OCI-LY3 (cell line): Measurements from ENCODE around the gene AUTS2.

ENCODE experiments used
- H2AFZ ChIP-seq: fragments of 200-600, 300-600 bp; shearing (Covaris generic); 2 replicates; pipeline ENCODE4 v1.6.0; 2014; ENCODE audit warnings: antibody characterized with exemption, low read depth, low read length
- H3K27ac ChIP-seq: fragments of 200-600, 300-600 bp; sonication (generic); 2 replicates; pipeline ENCODE4 v1.5.1; 2014; ENCODE audit warnings: mild to moderate bottlenecking, low read length, moderate library complexity, mixed read lengths
- H3K27me3 ChIP-seq: fragments of 200-600, 300-600 bp; sonication (generic); 2 replicates; pipeline ENCODE4 v1.6.1; 2014; ENCODE audit warnings: low read depth, low read length, mixed read lengths
- H3K36me3 ChIP-seq: fragments of 200-600, 300-600 bp; sonication (generic); replicated peaks from 2 replicates; pipeline ENCODE3; 2014; ENCODE audit warnings: low read depth, low read length, mixed read lengths
- H3K4me1 ChIP-seq: fragments of 300-600, 200-600 bp; sonication (generic); 2 replicates; pipeline ENCODE4 v1.6.1; 2014; ENCODE audit warnings: low read length, mixed read lengths
- H3K4me2 ChIP-seq: fragments of 200-600, 300-600 bp; sonication (generic); 2 replicates; pipeline ENCODE4 v1.6.1; 2014; ENCODE audit warnings: low read length, mixed read lengths
- H3K4me3 ChIP-seq: fragments of 300-600, 200-600 bp; sonication (generic); 2 replicates; pipeline ENCODE4 v1.5.1; 2014; ENCODE audit warnings: antibody characterized with exemption, mild to moderate bottlenecking, low read length, moderate library complexity
- H3K79me2 ChIP-seq: fragments of 300-600, 200-600 bp; shearing (Covaris generic); 2 replicates; pipeline ENCODE4 v1.6.1; 2014; ENCODE audit warnings: mild to moderate bottlenecking, low read length, mixed read lengths
- H3K9ac ChIP-seq: fragments of 300-600, 200-600 bp; shearing (Covaris generic); 2 replicates; pipeline ENCODE4 v1.6.0; 2014; ENCODE audit warnings: mild to moderate bottlenecking, low read length, moderate library complexity
- H3K9me3 ChIP-seq: fragments of 200-600, 300-600 bp; shearing (Covaris generic); 2 replicates; pipeline ENCODE4 v1.6.1; 2014; ENCODE audit warnings: low read length, mixed read lengths; ENCODE audit not compliant: insufficient read depth
- H4K20me1 ChIP-seq: fragments of 200-600, 300-600 bp; sonication (generic); 2 replicates; pipeline ENCODE4 v1.6.1; 2016; ENCODE audit warnings: low read length, mixed read lengths; ENCODE audit not compliant: insufficient read depth
- CTCF ChIP-seq: fragments of 200-600, 300-600 bp; sonication (generic); IDR thresholded peaks from 2 replicates; pipeline ENCODE4 v1.5.1; 2014; ENCODE audit warnings: antibody characterized with exemption, low read length, low read depth
- EZH2phosphoT487 ChIP-seq: fragments of 200-600 bp; shearing (Covaris generic); IDR thresholded peaks from 2 replicates; pipeline ENCODE4 v1.6.1; 2018; ENCODE audit warnings: antibody characterized with exemption, mixed run types, low read depth

AUTS2 gene

GRCh38 chr7:70472601-70473237 is 874.4 kb downstream of the AUTS2 start:
- H3K79me2 ChIP-seq, result no peaks in the 10 kb centered on the region
- H3K4me2 ChIP-seq, result no peak overlapping the region
- H3K9me3 ChIP-seq, result no peaks in the 10 kb centered on the region
- H3K4me1 ChIP-seq, result no peaks in the 10 kb centered on the region
- no peak overlapping the region for H3K4me3 ChIP-seq
- H4K20me1 ChIP-seq, result no peaks in the 10 kb centered on the region
- H3K36me3 ChIP-seq, result no peaks in the 10 kb centered on the region
- no peak overlapping the region for H3K27ac ChIP-seq
- TF ChIP-seq EZH2phosphoT487 (no peak), CTCF (no peak)
- H3K9ac ChIP-seq, result no peak overlapping the region
- no peak overlapping the region for H2AFZ ChIP-seq
- no peaks in the 10 kb centered on the region for H3K27me3 ChIP-seq

- Histone ChIP-seq H3K4me3 (no peak overlapping the region), H3K4me1 (no peaks in the 10 kb centered on the region), H4K20me1 (no peaks in the 10 kb centered on the region), H3K36me3 (no peaks in the 10 kb centered on the region), H3K27ac (no peak overlapping the region), H3K9me3 (no peaks in the 10 kb centered on the region), H2AFZ (no peak overlapping the region), H3K9ac (no peak overlapping the region), H3K4me2 (no peak overlapping the region), H3K27me3 (no peaks in the 10 kb centered on the region), H3K79me2 (no peaks in the 10 kb centered on the region)
- TF ChIP-seq EZH2phosphoT487 (no peak), CTCF (no peak)
Measured at GRCh38 chr7:70474639-70475234, 876.5 kb downstream of the AUTS2 start.

DNA sequence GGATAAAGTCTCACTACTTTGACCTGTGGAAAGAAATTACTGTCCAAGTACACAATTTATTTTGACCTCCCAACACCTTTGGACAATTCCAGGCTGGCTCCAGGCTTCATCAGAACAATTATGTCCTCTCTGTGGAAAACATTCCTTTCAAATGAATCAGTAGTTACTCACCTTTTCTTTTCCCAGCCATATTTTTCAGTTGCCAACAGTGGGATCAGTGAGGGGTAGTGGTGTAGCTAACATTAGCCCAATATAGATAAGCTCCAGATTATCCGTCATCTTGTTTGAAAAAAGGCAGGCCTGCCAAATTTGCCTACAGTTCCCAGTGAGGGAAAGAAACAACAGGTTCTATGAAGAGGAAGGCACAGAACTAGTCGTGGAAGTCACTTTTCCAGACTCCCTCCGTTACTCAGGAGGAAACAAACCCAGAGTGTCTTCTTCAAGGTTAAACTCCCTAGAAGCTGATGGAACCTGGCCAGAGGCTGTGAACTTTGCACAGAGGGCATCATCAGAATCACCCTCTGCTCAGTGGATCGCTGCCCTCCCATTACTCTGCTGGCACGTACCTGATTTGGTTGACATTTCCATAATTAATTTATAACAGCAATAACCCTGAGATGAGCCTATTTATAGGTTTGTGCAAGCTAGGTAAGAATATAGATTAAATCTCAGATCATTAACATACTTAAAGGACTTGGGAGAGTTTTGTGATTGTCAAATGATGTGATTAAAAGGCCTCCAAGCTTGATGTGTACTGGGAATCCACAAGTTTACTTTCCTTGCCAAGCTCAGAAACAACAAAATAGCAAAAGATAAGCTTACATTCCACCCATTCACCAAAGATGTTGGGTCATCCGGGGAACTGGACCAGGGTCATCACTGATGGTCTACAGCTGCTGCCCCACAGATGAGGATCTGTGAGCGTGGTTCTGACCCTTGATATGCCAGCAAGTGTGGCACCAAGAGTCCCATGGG is 879.0 kb downstream of the AUTS2 start:
- no peak for TF ChIP-seq CTCF
- TF ChIP-seq EZH2phosphoT487, result no peak

More for the DNA sequence above, 879.0 kb downstream of the AUTS2 start:
- no peak overlapping the region for H3K27ac ChIP-seq
- H3K4me1 ChIP-seq, result no peaks in the 10 kb centered on the region
- no peak overlapping the region for H3K4me2 ChIP-seq
- no peak overlapping the region for H2AFZ ChIP-seq
- no peaks in the 10 kb centered on the region for H4K20me1 ChIP-seq
- no peaks in the 10 kb centered on the region for H3K79me2 ChIP-seq
- H3K9me3 ChIP-seq, result no peaks in the 10 kb centered on the region
- H3K4me3 ChIP-seq, result no peak overlapping the region
- no peaks in the 10 kb centered on the region for H3K27me3 ChIP-seq
- no peak overlapping the region for H3K9ac ChIP-seq
- no peaks in the 10 kb centered on the region for H3K36me3 ChIP-seq
